ENCODE measurements around the gene SNCG.

DNA sequence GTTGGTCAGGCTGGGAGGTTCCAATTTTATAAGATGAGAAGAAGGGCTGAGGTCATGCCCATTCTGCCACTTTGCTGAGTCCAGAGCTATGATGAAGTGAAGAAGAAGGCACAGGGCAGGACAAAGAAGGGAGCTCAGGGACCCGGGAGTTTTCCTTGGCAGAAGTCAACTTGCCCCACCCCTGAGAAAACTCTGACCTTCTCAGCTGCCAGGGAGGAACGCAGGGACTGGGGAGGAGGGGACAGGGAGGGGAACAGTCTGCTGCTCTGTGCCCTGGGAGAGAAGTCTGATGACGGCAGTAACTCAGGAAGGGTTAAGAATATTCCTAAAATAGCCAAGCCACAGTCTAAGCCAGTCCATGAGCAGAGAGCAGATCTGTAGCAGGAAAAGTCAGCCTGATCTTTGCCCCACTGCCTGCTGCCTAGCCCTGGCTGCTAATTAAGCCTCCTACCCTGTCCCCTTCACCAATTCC, 21.6 kb downstream of the SNCG start:
- TF ChIP-seq, protein P1, sequence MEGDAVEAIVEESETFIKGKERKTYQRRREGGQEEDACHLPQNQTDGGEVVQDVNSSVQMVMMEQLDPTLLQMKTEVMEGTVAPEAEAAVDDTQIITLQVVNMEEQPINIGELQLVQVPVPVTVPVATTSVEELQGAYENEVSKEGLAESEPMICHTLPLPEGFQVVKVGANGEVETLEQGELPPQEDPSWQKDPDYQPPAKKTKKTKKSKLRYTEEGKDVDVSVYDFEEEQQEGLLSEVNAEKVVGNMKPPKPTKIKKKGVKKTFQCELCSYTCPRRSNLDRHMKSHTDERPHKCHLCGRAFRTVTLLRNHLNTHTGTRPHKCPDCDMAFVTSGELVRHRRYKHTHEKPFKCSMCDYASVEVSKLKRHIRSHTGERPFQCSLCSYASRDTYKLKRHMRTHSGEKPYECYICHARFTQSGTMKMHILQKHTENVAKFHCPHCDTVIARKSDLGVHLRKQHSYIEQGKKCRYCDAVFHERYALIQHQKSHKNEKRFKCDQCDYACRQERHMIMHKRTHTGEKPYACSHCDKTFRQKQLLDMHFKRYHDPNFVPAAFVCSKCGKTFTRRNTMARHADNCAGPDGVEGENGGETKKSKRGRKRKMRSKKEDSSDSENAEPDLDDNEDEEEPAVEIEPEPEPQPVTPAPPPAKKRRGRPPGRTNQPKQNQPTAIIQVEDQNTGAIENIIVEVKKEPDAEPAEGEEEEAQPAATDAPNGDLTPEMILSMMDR (conservative IDR thresholded peaks at IDR 0.05 in 1 of 2, IDR thresholded peaks at IDR 0.05 in 1 of 2; ENCODE audit: extremely low read depth in 1 of 2, insufficient read depth in 1 of 2, low read depth in 1 of 2, low read length in 2 of 2) = no peak
- TF ChIP-seq EZH2 (IDR thresholded peaks at IDR 0.05; ENCODE audit: borderline replicate concordance, low read length) = no peak
